Left lung (tissue), 10 donors: ENCODE results near the gene CLEC2L. TPM values are rescaled to one million over a fixed set of nuclear protein-coding genes. Genes with fewer than 3 reads are reported as not detected.
A peak's percentile ranks its signal among the peaks of the same experiment; 100 is the strongest.

Experiments used
- ATAC-seq: fragments of 200-7000 bp; cut with Tn5 transposase; one replicate; pipeline ENCODE4 v1.9.1; 2020; ENCODE audit warnings: moderate library complexity
- DNase-seq, 4 donors: peaks; one replicate each; pipeline ENCODE4 v3.0.0-alpha.2; 2013 to 2020
- H3K27ac ChIP-seq, 2 donors: fragments of 200-600 bp; sonication (generic) in 1 of 2; one replicate each; pipeline versions ENCODE4 v1.5.0 to v1.8.0; 2020 to 2021
- H3K27me3 ChIP-seq, 2 donors: fragments of 200-600 bp; sonication (generic) in 1 of 2; one replicate each; pipeline versions ENCODE4 v1.5.0 to v1.8.0; 2020 to 2021
- H3K36me3 ChIP-seq, 2 donors: fragments of 200-600 bp; sonication (generic) in 1 of 2; one replicate each; pipeline versions ENCODE4 v1.5.0 to v1.8.0; 2020 to 2021
- H3K4me1 ChIP-seq, 2 donors: fragments of 200-600 bp; one replicate each; pipeline ENCODE4 v1.8.0; 2021
- H3K4me3 ChIP-seq, 2 donors: fragments of 200-600 bp; sonication (generic) in 1 of 2; one replicate each; pipeline versions ENCODE4 v1.5.0 to v1.8.0; 2020 to 2021; ENCODE audit warnings: mild to moderate bottlenecking in 1 of 2
- H3K9me3 ChIP-seq, 2 donors: fragments of 200-600 bp; sonication (generic) in 1 of 2; one replicate each; pipeline versions ENCODE4 v1.5.0 to v1.8.0; 2020 to 2021
- CTCF ChIP-seq, 2 donors: fragments of 200-600 bp; sonication (generic) in 1 of 2; IDR thresholded peaks; one replicate each; pipeline versions ENCODE4 v1.5.0 to v1.8.0; 2021; ENCODE audit warnings: antibody characterized with exemption in 2 of 2
- intact Hi-C, 2 donors: fragments of 100-400 bp; cut with DNase I; formaldehyde crosslinking; loops; one replicate each; pipeline versions ENCODE4 v1.11.2 to v1.14.2; 2022
- polyA plus RNA-seq, 6 donors: library from polyadenylated mRNA; unstranded; fragments of 120-200 nt; gene quantifications; one replicate each; pipeline ENCODE4 v1.2.1, GENCODE V29; 2013; ENCODE audit not compliant: insufficient read length in 6 of 6
- total RNA-seq, 2 donors: library from RNA; stranded (reverse); fragmentation: NEBNext Ultra II Directional; extraction: Animal tissue kit (Norgen Biotek cat#: 25700); gene quantifications; one replicate each; pipeline ENCODE4 v1.2.1, GENCODE V29; 2021
- donor health status: DM: no; HTN: yes; CAD: no.
- donor health status: DM: no; HTN: no; CAD: no.

Gene CLEC2L
- total and polyA plus RNA-seq, 8 donors = 0.20 to 0.45 (median 0.35) TPM; not detected in 1

- H3K27me3 ChIP-seq = no peaks in the 10 kb centered on the region
- H3K27ac ChIP-seq = no peak overlapping the region
- no peak for TF ChIP-seq CTCF (IDR thresholded peaks at IDR 0.05)
- H3K36me3 ChIP-seq = peaks cover 0 to 66% of the 10 kb centered on the region in 2 donors
- no peak for ATAC-seq
- DNase-seq = no peak
- H3K9me3 ChIP-seq = no peaks in the 10 kb centered on the region
- no peak overlapping the region for H3K4me3 ChIP-seq
- intact Hi-C loops = no loop called here
- H3K4me1 ChIP-seq = peaks cover 0 to 18% of the 10 kb centered on the region in 2 donors
These were observed 44.3 kb downstream of the CLEC2L start for GRCh38 chr7:139567647-139568345.

- ATAC-seq (no peak), DNase-seq (no peak)
- intact Hi-C loops = no loop called here
- H3K9me3 ChIP-seq = no peaks in the 10 kb centered on the region
- H3K27ac ChIP-seq = no peak overlapping the region
- peaks cover 0 to 71% of the 10 kb centered on the region in 2 donors for H3K36me3 ChIP-seq
- H3K4me3 ChIP-seq = no peak overlapping the region
- H3K4me1 ChIP-seq = peaks cover 0 to 13% of the 10 kb centered on the region in 2 donors
- H3K27me3 ChIP-seq = no peaks in the 10 kb centered on the region
- no peak for TF ChIP-seq CTCF (IDR thresholded peaks at IDR 0.05)
These were observed 44.8 kb downstream of the CLEC2L start for GRCh38 chr7:139568346-139568675.

GRCh38 chr7:139568813-139569490 is 45.5 kb downstream of the CLEC2L start:
- peaks cover 0 to 77% of the 10 kb centered on the region in 2 donors for H3K36me3 ChIP-seq

GRCh38 chr7:139570119-139570518 is 46.6 kb downstream of the CLEC2L start:
- intact Hi-C loops = no loop called here
- no peak overlapping the region for H3K4me3 ChIP-seq

More at GRCh38 chr7:139568813-139569490, 45.5 kb downstream of the CLEC2L start:
- Histone ChIP-seq H3K4me3 (no peak overlapping the region), H3K9me3 (no peaks in the 10 kb centered on the region), H3K27ac (no peak overlapping the region), H3K4me1 (peaks cover 0 to 10% of the 10 kb centered on the region in 2 donors), H3K27me3 (no peaks in the 10 kb centered on the region)
- DNase-seq (no peak), ATAC-seq (no peak)
- TF ChIP-seq CTCF (IDR thresholded peaks at IDR 0.05) = no peak
- intact Hi-C loops = no loop called here

More at GRCh38 chr7:139570119-139570518, 46.6 kb downstream of the CLEC2L start:
- Histone ChIP-seq H3K27me3 (no peaks in the 10 kb centered on the region), H3K27ac (no peak overlapping the region), H3K9me3 (no peaks in the 10 kb centered on the region), H3K36me3 (peaks cover 0 to 89% of the 10 kb centered on the region in 2 donors), H3K4me1 (peaks cover 0 to 10% of the 10 kb centered on the region in 2 donors)
- DNase-seq (peak in 2 of 4 donors; percentile 13 to 28), ATAC-seq (no peak)
- no peak for TF ChIP-seq CTCF (IDR thresholded peaks at IDR 0.05)
